Mesothelial cell of epicardium (in vitro differentiated cells): ENCODE data around the gene PCDHB9. TPM values are rescaled to one million over a fixed set of nuclear protein-coding genes. Genes with fewer than 3 reads are reported as not detected.
"Not testable (repeated sequence)": the region's sequence is repeated elsewhere in the genome, so short reads cannot be mapped to it uniquely, and the experiment has no call there.

ENCODE experiments used
- DNase-seq, 2 experiments: peaks; one replicate each; pipeline ENCODE4 v3.0.0; 2021; ENCODE audit warnings: low spot score in 2 of 2; ENCODE audit not compliant: unreplicated experiment in 2 of 2
- H3K27ac Mint-ChIP-seq: 2 replicates; pipeline ENCODE4 v1.8.0; 2021; ENCODE audit warnings: mixed read lengths
- H3K27me3 Mint-ChIP-seq: 2 replicates; pipeline ENCODE4 v1.8.0; 2021; ENCODE audit warnings: low read depth, mixed read lengths
- H3K36me3 Mint-ChIP-seq: 2 replicates; pipeline ENCODE4 v1.8.0; 2021; ENCODE audit warnings: mixed read lengths
- H3K4me1 Mint-ChIP-seq: 2 replicates; pipeline ENCODE4 v1.8.0; 2021; ENCODE audit warnings: mixed read lengths
- H3K4me3 Mint-ChIP-seq: 2 replicates; pipeline ENCODE4 v1.8.0; 2021; ENCODE audit warnings: mild to moderate bottlenecking, moderate library complexity, mixed read lengths
- H3K9me3 Mint-ChIP-seq: 2 replicates; pipeline ENCODE4 v1.8.0; 2021; ENCODE audit warnings: mixed read lengths
- CTCF ChIP-seq: fragments of 200-600 bp; sonication (generic); IDR thresholded peaks from one replicate; pipeline ENCODE4 v1.5.0; 2021; ENCODE audit warnings: antibody characterized with exemption; ENCODE audit not compliant: unreplicated experiment
- total RNA-seq: library from RNA; stranded (reverse); gene quantifications from 3 replicates; pipeline ENCODE4 v1.2.1, GENCODE V29; 2021

PCDHB9 gene
- total RNA-seq, 1 donor from 2014 or later: 14.5 TPM

GRCh38 chr5:141155540-141156374 is 31.2 kb upstream of the PCDHB9 start:
- TF ChIP-seq CTCF: peak; percentile 32
- no peak overlapping the region for H3K27ac Mint-ChIP-seq
- H3K27me3 Mint-ChIP-seq: no peaks in the 10 kb centered on the region
- H3K4me1 Mint-ChIP-seq: no peaks in the 10 kb centered on the region
- H3K36me3 Mint-ChIP-seq: peaks cover 41% of the 10 kb centered on the region
- peaks cover 42% of the 10 kb centered on the region for H3K9me3 Mint-ChIP-seq
- DNase-seq: no peak
- no peak overlapping the region for H3K4me3 Mint-ChIP-seq

DNA sequence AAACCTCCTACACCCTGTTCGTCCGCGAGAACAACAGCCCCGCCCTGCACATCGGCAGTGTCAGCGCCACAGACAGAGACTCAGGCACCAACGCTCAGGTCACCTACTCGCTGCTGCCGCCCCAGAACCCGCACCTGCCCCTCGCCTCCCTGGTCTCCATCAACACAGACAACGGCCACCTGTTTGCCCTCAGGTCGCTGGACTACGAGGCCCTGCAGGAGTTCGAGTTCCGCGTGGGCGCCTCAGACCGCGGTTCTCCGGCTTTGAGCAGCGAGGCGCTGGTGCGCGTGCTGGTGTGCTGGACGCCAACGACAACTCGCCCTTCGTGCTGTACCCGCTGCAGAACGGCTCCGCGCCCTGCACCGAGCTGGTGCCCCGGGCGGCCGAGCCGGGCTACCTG is 29.6 kb upstream of the PCDHB9 start:
- DNase-seq, H3K4me3 Mint-ChIP-seq, H3K27me3 Mint-ChIP-seq, H3K4me1 Mint-ChIP-seq, H3K27ac Mint-ChIP-seq: not testable (repeated sequence)
- H3K9me3 Mint-ChIP-seq: peaks cover 45% of the 10 kb centered on the region
- peaks cover 32% of the 10 kb centered on the region for H3K36me3 Mint-ChIP-seq

DNA sequence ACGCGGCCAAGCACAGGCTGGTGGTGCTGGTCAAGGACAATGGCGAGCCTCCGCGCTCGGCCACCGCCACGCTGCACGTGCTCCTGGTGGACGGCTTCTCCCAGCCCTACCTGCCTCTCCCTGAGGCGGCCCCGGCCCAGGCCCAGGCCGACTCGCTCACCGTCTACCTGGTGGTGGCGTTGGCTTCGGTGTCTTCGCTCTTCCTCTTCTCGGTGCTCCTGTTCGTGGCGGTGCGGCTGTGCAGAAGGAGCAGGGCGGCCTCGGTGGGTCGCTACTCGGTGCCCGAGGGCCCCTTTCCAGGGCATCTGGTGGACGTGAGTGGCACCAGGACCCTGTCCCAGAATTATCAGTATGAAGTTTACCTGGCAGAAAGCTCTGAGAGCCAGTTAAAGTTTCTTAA is 29.1 kb upstream of the PCDHB9 start:
- Mint-ChIP-seq H3K36me3 (peaks cover 28% of the 10 kb centered on the region), H3K9me3 (peaks cover 44% of the 10 kb centered on the region)
- not testable (repeated sequence) for H3K27me3 Mint-ChIP-seq, H3K4me1 Mint-ChIP-seq, DNase-seq, H3K27ac Mint-ChIP-seq, H3K4me3 Mint-ChIP-seq

DNA sequence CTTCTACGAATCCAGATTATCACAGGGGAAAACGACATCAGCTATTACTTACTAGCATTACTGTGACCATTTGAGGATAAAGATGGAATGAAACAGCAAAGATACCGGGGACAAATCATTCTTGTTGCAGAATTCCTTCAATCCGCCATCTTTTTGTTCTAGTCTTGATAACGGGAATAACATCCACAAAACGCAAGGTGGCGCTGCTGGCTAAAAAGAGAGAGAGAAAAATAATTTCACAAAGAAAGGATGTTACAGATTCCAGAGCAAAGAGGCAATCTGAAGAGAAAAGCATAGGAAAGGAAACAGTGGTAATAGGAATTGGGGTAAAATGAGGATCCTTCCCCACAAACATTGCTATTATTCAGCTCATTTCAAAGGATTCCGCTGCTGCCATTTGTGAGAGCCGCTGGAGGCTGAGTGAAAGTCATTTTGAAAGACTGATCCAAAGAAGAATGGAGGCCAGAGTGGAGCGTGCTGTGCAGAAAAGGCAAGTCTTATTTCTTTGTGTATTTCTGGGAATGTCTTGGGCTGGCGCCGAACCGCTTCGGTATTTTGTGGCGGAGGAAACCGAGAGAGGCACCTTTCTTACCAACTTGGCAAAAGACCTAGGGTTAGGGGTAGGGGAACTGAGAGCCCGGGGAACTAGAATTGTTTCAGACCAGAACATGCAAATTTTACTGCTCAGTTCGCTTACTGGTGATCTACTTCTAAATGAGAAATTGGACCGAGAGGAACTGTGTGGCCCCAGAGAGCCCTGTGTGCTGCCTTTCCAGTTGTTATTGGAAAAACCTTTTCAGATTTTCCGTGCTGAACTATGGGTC is 14.4 kb upstream of the PCDHB9 start, which contains the start of gene PCDHB7:
Gene PCDHB7 (plus strand): TSS at position 264 of the 824 bp plus-strand sequence. CDS start 192 bp downstream, at position 456.
- peak; percentile 47 for TF ChIP-seq CTCF
- Mint-ChIP-seq H3K27ac (no peak within 1 kb of the TSS), H3K36me3 (peaks cover 13% of the 10 kb centered on the region), H3K27me3 (peaks cover 1% of the 10 kb centered on the region), H3K4me1 (no peaks in the 10 kb centered on the region), H3K9me3 (peaks cover 46% of the 10 kb centered on the region), H3K4me3 (no peak within 1 kb of the TSS)
- no peak for DNase-seq

DNA sequence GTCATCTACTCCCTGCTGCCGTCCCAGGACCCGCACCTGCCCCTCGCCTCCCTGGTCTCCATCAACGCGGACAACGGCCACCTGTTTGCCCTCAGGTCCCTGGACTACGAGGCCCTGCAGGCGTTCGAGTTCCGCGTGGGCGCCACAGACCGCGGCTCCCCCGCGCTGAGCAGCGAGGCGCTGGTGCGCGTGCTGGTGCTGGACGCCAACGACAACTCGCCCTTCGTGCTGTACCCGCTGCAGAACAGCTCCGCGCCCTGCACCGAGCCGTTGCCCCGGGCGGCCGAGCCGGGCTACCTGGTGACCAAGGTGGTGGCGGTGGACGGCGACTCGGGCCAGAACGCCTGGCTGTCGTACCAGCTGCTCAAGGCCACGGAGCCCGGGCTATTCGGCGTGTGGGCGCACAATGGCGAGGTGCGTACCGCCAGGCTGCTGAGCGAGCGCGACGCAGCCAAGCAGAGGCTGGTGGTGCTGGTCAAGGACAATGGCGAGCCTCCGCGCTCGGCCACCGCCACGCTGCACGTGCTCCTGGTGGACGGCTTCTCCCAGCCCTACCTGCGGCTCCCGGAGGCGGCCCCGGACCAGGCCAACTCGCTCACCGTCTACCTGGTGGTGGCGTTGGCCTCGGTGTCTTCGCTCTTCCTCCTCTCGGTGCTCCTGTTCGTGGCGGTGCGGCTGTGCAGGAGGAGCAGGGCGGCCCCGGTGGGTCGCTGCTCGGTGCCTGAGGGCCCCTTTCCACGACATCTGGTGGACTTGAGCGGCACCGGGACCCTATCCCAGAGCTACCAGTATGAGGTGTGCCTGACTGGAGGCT is 12.5 kb upstream of the PCDHB9 start:
- peaks cover 31% of the 10 kb centered on the region for H3K9me3 Mint-ChIP-seq
- H3K27ac Mint-ChIP-seq, H3K36me3 Mint-ChIP-seq, DNase-seq, H3K27me3 Mint-ChIP-seq, H3K4me3 Mint-ChIP-seq, H3K4me1 Mint-ChIP-seq: not testable (repeated sequence)

DNA sequence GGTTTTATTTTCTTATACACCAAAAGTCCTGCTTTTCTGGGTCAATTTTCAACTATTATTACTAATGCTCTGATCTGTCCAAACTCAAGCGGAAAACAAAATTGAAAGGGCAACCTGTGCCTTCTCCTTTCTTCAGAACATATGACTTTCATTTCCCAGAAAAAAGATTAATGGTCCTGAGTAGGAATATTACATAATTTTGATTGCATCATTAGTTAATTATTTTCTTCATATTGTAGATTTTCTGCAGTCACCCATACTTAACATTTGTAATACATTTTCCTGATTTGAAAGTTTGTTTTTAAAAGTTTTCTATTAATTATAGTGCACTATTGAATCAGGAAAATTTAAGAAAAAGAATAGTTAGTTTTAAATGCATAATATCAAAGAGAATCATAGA is 11.0 kb upstream of the PCDHB9 start:
- Mint-ChIP-seq H3K4me3 (no peak overlapping the region), H3K27ac (no peak overlapping the region), H3K4me1 (no peaks in the 10 kb centered on the region), H3K9me3 (peaks cover 28% of the 10 kb centered on the region), H3K36me3 (peaks cover 10% of the 10 kb centered on the region), H3K27me3 (no peaks in the 10 kb centered on the region)
- DNase-seq: no peak
- TF ChIP-seq CTCF: no peak

DNA sequence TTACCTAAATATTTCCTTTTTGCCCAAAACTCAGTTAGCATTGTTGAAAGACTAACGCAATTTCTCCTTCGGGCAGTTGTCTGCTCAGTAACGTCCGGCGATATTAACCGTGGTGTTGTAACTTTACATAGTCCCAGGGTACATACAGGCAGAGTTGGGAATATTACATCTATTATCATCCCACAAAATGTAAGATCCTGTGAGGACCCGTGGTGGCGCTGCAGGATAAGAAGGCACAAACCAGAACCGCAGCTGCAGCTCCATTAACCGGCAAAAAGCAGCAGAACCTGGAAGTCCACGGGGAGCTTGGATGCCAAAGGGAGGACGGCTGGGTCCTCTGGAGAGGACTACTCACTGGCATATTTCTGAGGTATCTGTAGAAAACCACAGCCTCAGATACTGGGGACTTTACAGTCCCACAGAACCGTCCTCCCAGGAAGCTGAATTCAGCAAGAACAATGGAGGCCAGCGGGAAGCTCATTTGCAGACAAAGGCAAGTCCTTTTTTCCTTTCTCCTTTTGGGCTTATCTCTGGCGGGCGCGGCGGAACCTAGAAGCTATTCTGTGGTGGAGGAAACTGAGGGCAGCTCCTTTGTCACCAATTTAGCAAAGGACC is 9.3 kb upstream of the PCDHB9 start, which contains the start of gene PCDHB8:
Gene PCDHB8 (plus strand): TSS at position 214 of the 615 bp plus-strand sequence. CDS start 245 bp downstream, at position 459.
- H3K27me3 Mint-ChIP-seq: not testable (repeated sequence)

GRCh38 chr5:141179371-141179770 is 7.6 kb upstream of the PCDHB9 start:
- H3K27ac Mint-ChIP-seq, H3K4me3 Mint-ChIP-seq, H3K4me1 Mint-ChIP-seq, DNase-seq, H3K27me3 Mint-ChIP-seq: not testable (repeated sequence)
- peaks cover 31% of the 10 kb centered on the region for H3K9me3 Mint-ChIP-seq
- H3K36me3 Mint-ChIP-seq: peaks cover 24% of the 10 kb centered on the region

More for the DNA sequence above, 9.3 kb upstream of the PCDHB9 start, which contains the start of gene PCDHB8:
- Mint-ChIP-seq H3K9me3 (peaks cover 31% of the 10 kb centered on the region), H3K36me3 (peaks cover 20% of the 10 kb centered on the region)
- H3K4me3 Mint-ChIP-seq, H3K4me1 Mint-ChIP-seq, H3K27ac Mint-ChIP-seq, DNase-seq: not testable (repeated sequence)

DNA sequence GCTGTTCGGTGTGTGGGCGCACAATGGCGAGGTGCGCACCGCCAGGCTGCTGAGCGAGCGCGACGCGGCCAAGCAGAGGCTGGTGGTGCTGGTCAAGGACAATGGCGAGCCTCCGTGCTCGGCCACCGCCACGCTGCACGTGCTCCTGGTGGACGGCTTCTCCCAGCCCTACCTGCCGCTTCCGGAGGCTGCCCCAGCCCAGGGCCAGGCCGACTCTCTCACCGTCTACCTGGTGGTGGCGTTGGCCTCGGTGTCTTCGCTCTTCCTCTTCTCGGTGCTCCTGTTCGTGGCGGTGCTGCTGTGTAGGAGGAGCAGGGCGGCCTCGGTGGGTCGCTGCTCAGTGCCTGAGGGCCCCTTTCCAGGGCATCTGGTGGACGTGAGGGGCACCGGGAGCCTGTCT is 7.1 kb upstream of the PCDHB9 start:
- H3K4me3 Mint-ChIP-seq, H3K27ac Mint-ChIP-seq: not testable (repeated sequence)

More for the DNA sequence above, 7.1 kb upstream of the PCDHB9 start:
- H3K27me3 Mint-ChIP-seq, H3K4me1 Mint-ChIP-seq, DNase-seq: not testable (repeated sequence)
- H3K9me3 Mint-ChIP-seq: peaks cover 35% of the 10 kb centered on the region
- peaks cover 30% of the 10 kb centered on the region for H3K36me3 Mint-ChIP-seq
